Measurements from ENCODE around the gene SLC16A3. TPM values are rescaled to one million over a fixed set of nuclear protein-coding genes. Genes with fewer than 3 reads are reported as not detected.

The SLC16A3 gene
- total RNA-seq, 2 donors from 2014 or later: 148 to 298 TPM

DNA sequence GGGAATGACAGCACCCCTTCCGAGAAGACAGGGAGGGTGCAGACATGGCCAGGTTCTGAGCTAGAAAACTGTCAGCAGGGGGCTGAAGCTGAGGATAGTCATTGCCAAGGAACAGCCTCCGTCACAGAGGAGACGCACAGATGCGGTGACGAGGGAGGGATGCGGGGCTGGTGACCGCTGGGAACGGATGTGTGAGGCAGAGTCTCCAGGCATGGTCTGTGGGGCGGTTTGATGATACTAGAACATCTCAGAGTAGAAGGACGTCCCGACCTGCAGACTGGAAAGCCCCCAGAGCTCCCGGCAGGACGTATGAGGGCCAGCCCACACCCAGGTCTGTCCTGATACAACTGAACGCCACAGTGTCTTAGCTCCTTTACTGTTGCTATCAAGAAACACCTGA, 46.5 kb downstream of the SLC16A3 start:
- Histone ChIP-seq H3K27ac (no peak overlapping the region), H3K9me3 (no peaks in the 10 kb centered on the region), H3K4me3 (no peak overlapping the region), H3K4me1 (peaks cover 14% of the 10 kb centered on the region), H3K36me3 (no peaks in the 10 kb centered on the region), H3K9ac (ENCODE audit: low read depth in 2 of 2, low read length in 2 of 2) (no peak overlapping the region), H3K27me3 (no peaks in the 10 kb centered on the region)
- TF ChIP-seq, protein P1, sequence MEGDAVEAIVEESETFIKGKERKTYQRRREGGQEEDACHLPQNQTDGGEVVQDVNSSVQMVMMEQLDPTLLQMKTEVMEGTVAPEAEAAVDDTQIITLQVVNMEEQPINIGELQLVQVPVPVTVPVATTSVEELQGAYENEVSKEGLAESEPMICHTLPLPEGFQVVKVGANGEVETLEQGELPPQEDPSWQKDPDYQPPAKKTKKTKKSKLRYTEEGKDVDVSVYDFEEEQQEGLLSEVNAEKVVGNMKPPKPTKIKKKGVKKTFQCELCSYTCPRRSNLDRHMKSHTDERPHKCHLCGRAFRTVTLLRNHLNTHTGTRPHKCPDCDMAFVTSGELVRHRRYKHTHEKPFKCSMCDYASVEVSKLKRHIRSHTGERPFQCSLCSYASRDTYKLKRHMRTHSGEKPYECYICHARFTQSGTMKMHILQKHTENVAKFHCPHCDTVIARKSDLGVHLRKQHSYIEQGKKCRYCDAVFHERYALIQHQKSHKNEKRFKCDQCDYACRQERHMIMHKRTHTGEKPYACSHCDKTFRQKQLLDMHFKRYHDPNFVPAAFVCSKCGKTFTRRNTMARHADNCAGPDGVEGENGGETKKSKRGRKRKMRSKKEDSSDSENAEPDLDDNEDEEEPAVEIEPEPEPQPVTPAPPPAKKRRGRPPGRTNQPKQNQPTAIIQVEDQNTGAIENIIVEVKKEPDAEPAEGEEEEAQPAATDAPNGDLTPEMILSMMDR (IDR thresholded peaks at IDR 0.05): no peak
- intact Hi-C loops (cut with DNase I): no loop called here
- DNase-seq: no peak

DNA sequence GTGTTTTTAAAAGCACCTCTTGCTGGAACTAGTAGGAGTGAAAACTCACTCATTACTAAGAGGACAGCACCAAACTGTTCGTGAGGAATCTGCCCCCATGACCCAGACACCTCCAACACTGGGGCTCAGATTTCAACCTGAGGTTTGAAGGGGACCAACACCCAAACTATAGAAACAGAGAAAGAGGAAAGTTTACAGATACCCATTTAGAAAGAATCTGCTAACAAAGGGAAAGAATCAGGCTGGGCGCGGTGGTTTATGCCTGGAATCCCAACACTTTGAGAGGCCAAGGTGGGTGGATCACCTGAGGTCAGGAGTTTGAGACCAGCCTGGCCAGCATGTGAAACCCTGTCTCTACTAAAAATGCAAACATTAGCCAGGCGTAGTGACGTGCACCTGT, 48.1 kb downstream of the SLC16A3 start:
- H3K9me3 ChIP-seq: no peaks in the 10 kb centered on the region
- TF ChIP-seq, protein P1 (IDR thresholded peaks at IDR 0.05): no peak
- intact Hi-C loops (cut with DNase I): no loop called here
- no peak overlapping the region for H3K4me3 ChIP-seq
- H3K4me1 ChIP-seq: peaks cover 3% of the 10 kb centered on the region
- no peak overlapping the region for H3K27ac ChIP-seq
- no peak for DNase-seq
- no peaks in the 10 kb centered on the region for H3K27me3 ChIP-seq
- no peak overlapping the region for H3K9ac ChIP-seq (ENCODE audit: low read depth in 2 of 2, low read length in 2 of 2)
- H3K36me3 ChIP-seq: no peaks in the 10 kb centered on the region

DNA sequence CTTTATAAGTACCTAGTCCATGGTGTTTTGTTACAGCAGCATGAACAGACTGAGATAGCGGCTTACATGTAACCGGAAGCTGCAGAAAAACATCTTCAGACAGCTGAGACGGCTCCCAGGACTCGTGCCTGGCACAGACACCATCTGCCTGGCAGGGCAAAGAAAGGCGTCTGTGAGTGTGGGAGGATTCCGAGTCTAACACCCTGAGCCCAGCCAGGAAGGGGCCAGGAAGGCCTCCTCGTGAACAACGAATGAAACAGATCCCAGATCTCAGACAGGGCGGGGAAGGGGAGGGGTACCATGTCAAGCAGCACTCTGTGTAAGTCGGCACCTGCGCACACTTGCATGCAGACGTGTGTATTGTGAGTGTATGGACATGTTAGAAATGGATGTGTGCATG, 49.0 kb downstream of the SLC16A3 start:
- H3K4me3 ChIP-seq: no peak overlapping the region
- intact Hi-C loops (cut with DNase I): no loop called here
- H3K27me3 ChIP-seq: no peaks in the 10 kb centered on the region
- no peak overlapping the region for H3K27ac ChIP-seq
- no peak overlapping the region for H3K9ac ChIP-seq (ENCODE audit: low read depth in 2 of 2, low read length in 2 of 2)
- no peak for DNase-seq
- TF ChIP-seq, protein P1 (IDR thresholded peaks at IDR 0.05): no peak
- no peaks in the 10 kb centered on the region for H3K36me3 ChIP-seq
- peaks cover 3% of the 10 kb centered on the region for H3K4me1 ChIP-seq
- H3K9me3 ChIP-seq: no peaks in the 10 kb centered on the region

DNA sequence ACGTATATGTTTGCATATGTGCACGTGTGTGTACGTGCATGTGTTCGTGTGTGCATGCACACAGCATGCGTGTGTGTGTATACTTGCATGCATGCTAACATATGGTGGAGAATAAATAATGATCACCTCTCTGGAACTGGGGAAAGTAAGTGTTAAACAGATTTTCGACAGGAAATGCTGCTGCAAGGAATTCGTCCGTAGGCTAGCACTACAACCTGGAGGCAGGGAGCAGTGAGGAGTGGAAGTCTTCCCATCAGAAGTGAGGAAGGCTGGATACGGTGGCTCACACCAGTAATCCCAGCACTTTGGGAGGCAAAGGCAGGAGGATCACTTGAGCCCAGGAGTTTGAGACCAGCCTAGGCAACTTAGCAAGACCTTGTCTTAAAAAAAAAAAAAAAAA, 49.5 kb downstream of the SLC16A3 start:
- H3K27me3 ChIP-seq: no peaks in the 10 kb centered on the region
- no peak overlapping the region for H3K9ac ChIP-seq (ENCODE audit: low read depth in 2 of 2, low read length in 2 of 2)
- no peak overlapping the region for H3K27ac ChIP-seq
- H3K36me3 ChIP-seq: no peaks in the 10 kb centered on the region
- TF ChIP-seq, protein P1 (IDR thresholded peaks at IDR 0.05): no peak
- no peak overlapping the region for H3K4me3 ChIP-seq
- H3K4me1 ChIP-seq: peaks cover 3% of the 10 kb centered on the region
- DNase-seq: no peak
- intact Hi-C loops (cut with DNase I): no loop called here
- H3K9me3 ChIP-seq: no peaks in the 10 kb centered on the region

DNA sequence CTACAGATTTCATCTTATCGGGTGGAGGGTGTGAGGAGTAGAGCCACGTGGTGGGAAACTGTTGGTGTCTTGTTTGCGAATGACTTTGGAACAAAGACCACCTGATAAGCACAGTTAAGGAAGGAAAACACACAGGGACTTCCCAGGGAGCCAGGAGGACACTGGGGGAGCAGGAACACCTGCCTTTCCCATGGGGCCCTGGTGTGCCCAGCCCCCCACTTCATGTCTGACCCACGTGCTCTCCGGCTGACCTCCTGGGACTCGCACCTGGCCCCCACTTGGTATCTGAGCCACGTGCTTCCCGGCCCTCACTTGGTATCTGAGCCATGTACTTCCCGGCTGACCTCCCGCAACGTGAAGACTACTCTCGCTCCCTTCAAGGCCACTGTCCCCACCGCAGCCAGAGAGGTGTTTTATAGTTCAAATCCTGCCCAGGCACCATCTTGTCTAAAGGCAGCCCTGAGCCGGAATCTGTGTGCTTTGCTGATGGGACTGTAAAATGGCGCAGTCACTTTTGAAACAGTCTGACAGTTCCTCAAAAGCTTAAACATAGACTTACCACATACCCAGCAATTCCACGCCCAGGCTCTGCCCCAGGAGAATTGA, 50.0 kb downstream of the SLC16A3 start:
- Histone ChIP-seq H3K4me1 (peaks cover 3% of the 10 kb centered on the region), H3K36me3 (no peaks in the 10 kb centered on the region), H3K9me3 (no peaks in the 10 kb centered on the region), H3K27ac (no peak overlapping the region), H3K27me3 (no peaks in the 10 kb centered on the region), H3K9ac (ENCODE audit: low read depth in 2 of 2, low read length in 2 of 2) (no peak overlapping the region), H3K4me3 (no peak overlapping the region)
- intact Hi-C loops (cut with DNase I): no loop called here
- TF ChIP-seq, protein P1 (IDR thresholded peaks at IDR 0.05): no peak
- DNase-seq: no peak

Data from colonic mucosa (tissue), 4 donors.